ENCODE results near the gene TMPRSS9. TPM values are rescaled to one million over a fixed set of nuclear protein-coding genes. Genes with fewer than 3 reads are reported as not detected.

TMPRSS9 gene
- polyA plus RNA-seq, 1 donor (not counting 4 experiments of a cell fraction or from before 2014, with no cell fraction given): not detected

GRCh38 chr19:2360833-2361232 is 768 bp downstream of the TMPRSS9 start:
- peaks cover 3% of the 10 kb centered on the region for H4K20me1 ChIP-seq (ENCODE audit: control insufficient read depth, extremely low read depth, insufficient read depth, low read length)
- TF ChIP-seq EZH2 (IDR thresholded peaks at IDR 0.05; ENCODE audit: low read length) (no peak), CTCF (optimal IDR thresholded peaks at IDR 0.05 in 1 of 3, IDR thresholded peaks at IDR 0.05 in 1 of 3, conservative IDR thresholded peaks at IDR 0.05 in 1 of 3; ENCODE audit: extremely low read depth in 1 of 3, insufficient read depth in 2 of 3, low read length in 3 of 3) (no peak)

DNA sequence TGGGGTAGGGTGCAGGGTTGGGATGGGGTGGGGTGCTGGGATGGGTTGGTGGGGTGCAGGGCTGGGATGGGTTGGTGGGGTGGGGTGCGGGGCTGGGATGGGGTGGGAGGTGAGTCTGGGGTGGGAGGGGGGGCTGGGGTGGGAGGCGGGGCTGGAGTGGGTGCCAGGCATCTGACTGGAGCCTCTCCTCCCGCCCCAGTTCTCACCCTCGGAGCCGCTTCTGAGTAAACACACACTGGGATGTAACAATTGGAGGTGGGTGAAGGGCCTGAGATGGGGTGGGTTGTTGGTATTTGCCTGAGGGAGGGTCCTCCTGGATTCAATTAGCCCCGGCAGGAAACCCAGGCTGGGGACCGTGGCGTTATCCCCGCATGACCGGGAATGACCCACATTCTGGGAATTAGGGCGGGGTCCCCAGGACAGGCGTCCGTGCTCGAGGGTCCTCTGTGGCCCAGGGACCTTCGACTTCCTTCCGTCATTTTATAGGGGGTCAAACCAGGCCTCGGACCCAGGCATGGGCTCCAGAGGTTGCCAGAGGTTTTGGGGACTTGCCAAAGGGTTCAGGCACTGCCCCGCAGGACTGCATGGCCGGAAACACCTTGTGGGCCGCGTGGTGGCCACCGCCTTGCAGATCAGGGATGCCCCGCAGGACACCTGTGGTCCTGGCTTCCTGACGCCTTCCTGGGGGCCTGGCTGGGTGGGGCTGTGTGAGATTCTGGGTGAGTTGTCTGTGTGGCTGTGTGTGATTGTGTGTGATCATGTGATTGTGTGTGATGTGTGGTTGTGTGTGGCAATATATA is 1.4 kb downstream of the TMPRSS9 start:
- Histone ChIP-seq H3K9me1 (ENCODE audit: control insufficient read depth, extremely low read depth, insufficient read depth, low read length) (no peaks in the 10 kb centered on the region), H3K36me3 (ENCODE audit: control insufficient read depth in 2 of 2, extremely low read depth in 1 of 2, insufficient read depth in 2 of 2, low read length in 2 of 2) (no peaks in the 10 kb centered on the region), H3K9ac (ENCODE audit: control insufficient read depth, extremely low read depth, insufficient read depth, low read length) (no peak overlapping the region), H3K79me2 (ENCODE audit: control insufficient read depth, insufficient read depth, low read length) (no peaks in the 10 kb centered on the region), H3K9me3 (ENCODE audit: control insufficient read depth, low read depth, low read length) (no peaks in the 10 kb centered on the region), H3K4me1 (ENCODE audit: control insufficient read depth, extremely low read depth, insufficient read depth, low read length) (no peaks in the 10 kb centered on the region), H3K4me3 (ENCODE audit: control insufficient read depth in 2 of 3, extremely low read depth in 1 of 3, insufficient read depth in 2 of 3, low read depth in 1 of 3, low read length in 3 of 3) (no peak overlapping the region), H2AFZ (ENCODE audit: control insufficient read depth, low read length) (no peak overlapping the region), H3K4me2 (ENCODE audit: control insufficient read depth, extremely low read depth, insufficient read depth, low read depth, low read length) (no peak overlapping the region), H3K27ac (ENCODE audit: control insufficient read depth, insufficient read depth, low read length) (no peak overlapping the region), H3K27me3 (ENCODE audit: control insufficient read depth, extremely low read depth, insufficient read depth, low read length) (peaks cover 40% of the 10 kb centered on the region), H4K20me1 (ENCODE audit: control insufficient read depth, extremely low read depth, insufficient read depth, low read length) (peaks cover 3% of the 10 kb centered on the region)
- dilution Hi-C loops (cut with MboI; ENCODE audit: extremely low pct_ligation_motif_present, low sequenced_read_pairs): no loop called here
- DNase-seq (ENCODE audit: low read depth, low spot score): no peak
- FAIRE-seq: no peak
- TF ChIP-seq CTCF (optimal IDR thresholded peaks at IDR 0.05 in 1 of 3, IDR thresholded peaks at IDR 0.05 in 1 of 3, conservative IDR thresholded peaks at IDR 0.05 in 1 of 3; ENCODE audit: extremely low read depth in 1 of 3, insufficient read depth in 2 of 3, low read length in 3 of 3) (no peak), EZH2 (IDR thresholded peaks at IDR 0.05; ENCODE audit: low read length) (no peak)

More at GRCh38 chr19:2360833-2361232, 768 bp downstream of the TMPRSS9 start:
- H3K4me3 ChIP-seq (ENCODE audit: control insufficient read depth in 2 of 3, extremely low read depth in 1 of 3, insufficient read depth in 2 of 3, low read depth in 1 of 3, low read length in 3 of 3): no peak overlapping the region
- no peak overlapping the region for H3K4me2 ChIP-seq (ENCODE audit: control insufficient read depth, extremely low read depth, insufficient read depth, low read depth, low read length)
- no peaks in the 10 kb centered on the region for H3K4me1 ChIP-seq (ENCODE audit: control insufficient read depth, extremely low read depth, insufficient read depth, low read length)
- H3K9me3 ChIP-seq (ENCODE audit: control insufficient read depth, low read depth, low read length): no peaks in the 10 kb centered on the region
- dilution Hi-C loops (cut with MboI; ENCODE audit: extremely low pct_ligation_motif_present, low sequenced_read_pairs): no loop called here
- H3K9ac ChIP-seq (ENCODE audit: control insufficient read depth, extremely low read depth, insufficient read depth, low read length): no peak overlapping the region
- no peak for DNase-seq (ENCODE audit: low read depth, low spot score)
- no peak overlapping the region for H2AFZ ChIP-seq (ENCODE audit: control insufficient read depth, low read length)
- H3K9me1 ChIP-seq (ENCODE audit: control insufficient read depth, extremely low read depth, insufficient read depth, low read length): no peaks in the 10 kb centered on the region
- no peak overlapping the region for H3K27ac ChIP-seq (ENCODE audit: control insufficient read depth, insufficient read depth, low read length)
- no peaks in the 10 kb centered on the region for H3K36me3 ChIP-seq (ENCODE audit: control insufficient read depth in 2 of 2, extremely low read depth in 1 of 2, insufficient read depth in 2 of 2, low read length in 2 of 2)
- H3K79me2 ChIP-seq (ENCODE audit: control insufficient read depth, insufficient read depth, low read length): no peaks in the 10 kb centered on the region
- peaks cover 40% of the 10 kb centered on the region for H3K27me3 ChIP-seq (ENCODE audit: control insufficient read depth, extremely low read depth, insufficient read depth, low read length)
- FAIRE-seq: no peak
